ENCODE results near the gene TRIM16. TPM values are rescaled to one million over a fixed set of nuclear protein-coding genes. Genes with fewer than 3 reads are reported as not detected.

TRIM16 gene
- total and polyA plus RNA-seq, 9 of the 15 experiments (the other 6 are each of a cell fraction or from before 2014, with no cell fraction given), result 3.5 to 9.2 (median 8.2) TPM

GRCh38 chr17:15651583-15652110, 32.5 kb downstream of the TRIM16 start (continued):
- TF ChIP-seq TCF3 (CRISPR knock-in tag; IDR thresholded peaks at IDR 0.05) (peak; percentile 52; the same call in 1 of the 2 replicates), HDAC2 (IDR thresholded peaks at IDR 0.05) (peak; percentile 51; the same call in 1 of the 2 replicates), GABPA (tag; conservative IDR thresholded peaks at IDR 0.05; ENCODE audit: low read depth) (no peak; the same call in 1 of the 2 replicates), OTX1 (CRISPR knock-in tag; IDR thresholded peaks at IDR 0.05) (no peak), JUND (IDR thresholded peaks at IDR 0.05; ENCODE audit: borderline replicate concordance, low read depth, low read length) (peak; percentile 84), JUND (tag; IDR thresholded peaks at IDR 0.05; ENCODE audit: borderline replicate concordance, low read depth, low read length) (peak; percentile 75; the same call in 1 of the 3 replicates), KDM4B (IDR thresholded peaks at IDR 0.05; ENCODE audit: borderline replicate concordance in 2 of 2, low read depth in 1 of 2) (no peak), CC2D1A (IDR thresholded peaks at IDR 0.05) (no peak), THRAP3 (IDR thresholded peaks at IDR 0.05; ENCODE audit: borderline replicate concordance) (no peak), ZNF354B (CRISPR knock-in tag; IDR thresholded peaks at IDR 0.05) (no peak), E2F6 (IDR thresholded peaks at IDR 0.05; ENCODE audit: borderline replicate concordance in 1 of 2, extremely low read depth in 1 of 2, insufficient read depth in 1 of 2, insufficient read length in 1 of 2, low read depth in 1 of 2, low read length in 1 of 2, poor library complexity in 1 of 2, severe bottlenecking in 1 of 2) (no peak), TBL1XR1 (IDR thresholded peaks at IDR 0.05; ENCODE audit: low read length in 2 of 2) (no peak), SUPT5H (IDR thresholded peaks at IDR 0.05) (no peak), BRD4 (IDR thresholded peaks at IDR 0.05) (no peak)

All from K562 (cell line).